Left lung (tissue), 10 donors: ENCODE data around the gene SYNE2. TPM values are rescaled to one million over a fixed set of nuclear protein-coding genes. Genes with fewer than 3 reads are reported as not detected.

Experiments used
- ATAC-seq: fragments of 200-7000 bp; cut with Tn5 transposase; one replicate; pipeline ENCODE4 v1.9.1; 2020; ENCODE audit warnings: moderate library complexity
- DNase-seq, 4 donors: peaks; one replicate each; pipeline ENCODE4 v3.0.0-alpha.2; 2013 to 2020
- H3K27ac ChIP-seq, 2 donors: fragments of 200-600 bp; sonication (generic) in 1 of 2; one replicate each; pipeline versions ENCODE4 v1.5.0 to v1.8.0; 2020 to 2021
- H3K27me3 ChIP-seq, 2 donors: fragments of 200-600 bp; sonication (generic) in 1 of 2; one replicate each; pipeline versions ENCODE4 v1.5.0 to v1.8.0; 2020 to 2021
- H3K36me3 ChIP-seq, 2 donors: fragments of 200-600 bp; sonication (generic) in 1 of 2; one replicate each; pipeline versions ENCODE4 v1.5.0 to v1.8.0; 2020 to 2021
- H3K4me1 ChIP-seq, 2 donors: fragments of 200-600 bp; one replicate each; pipeline ENCODE4 v1.8.0; 2021
- H3K4me3 ChIP-seq, 2 donors: fragments of 200-600 bp; sonication (generic) in 1 of 2; one replicate each; pipeline versions ENCODE4 v1.5.0 to v1.8.0; 2020 to 2021; ENCODE audit warnings: mild to moderate bottlenecking in 1 of 2
- H3K9me3 ChIP-seq, 2 donors: fragments of 200-600 bp; sonication (generic) in 1 of 2; one replicate each; pipeline versions ENCODE4 v1.5.0 to v1.8.0; 2020 to 2021
- CTCF ChIP-seq, 2 donors: fragments of 200-600 bp; sonication (generic) in 1 of 2; IDR thresholded peaks; one replicate each; pipeline versions ENCODE4 v1.5.0 to v1.8.0; 2021; ENCODE audit warnings: antibody characterized with exemption in 2 of 2
- intact Hi-C, 2 donors: fragments of 100-400 bp; cut with DNase I; formaldehyde crosslinking; loops; one replicate each; pipeline versions ENCODE4 v1.11.2 to v1.14.2; 2022
- polyA plus RNA-seq, 6 donors: library from polyadenylated mRNA; unstranded; fragments of 120-200 nt; gene quantifications; one replicate each; pipeline ENCODE4 v1.2.1, GENCODE V29; 2013; ENCODE audit not compliant: insufficient read length in 6 of 6
- total RNA-seq, 2 donors: library from RNA; stranded (reverse); fragmentation: NEBNext Ultra II Directional; extraction: Animal tissue kit (Norgen Biotek cat#: 25700); gene quantifications; one replicate each; pipeline ENCODE4 v1.2.1, GENCODE V29; 2021
- donor health status: DM: no; HTN: yes; CAD: no.
- donor health status: DM: no; HTN: no; CAD: no.

Gene SYNE2
- total and polyA plus RNA-seq, 8 donors = 59.6 to 109 (median 88.5) TPM

DNA sequence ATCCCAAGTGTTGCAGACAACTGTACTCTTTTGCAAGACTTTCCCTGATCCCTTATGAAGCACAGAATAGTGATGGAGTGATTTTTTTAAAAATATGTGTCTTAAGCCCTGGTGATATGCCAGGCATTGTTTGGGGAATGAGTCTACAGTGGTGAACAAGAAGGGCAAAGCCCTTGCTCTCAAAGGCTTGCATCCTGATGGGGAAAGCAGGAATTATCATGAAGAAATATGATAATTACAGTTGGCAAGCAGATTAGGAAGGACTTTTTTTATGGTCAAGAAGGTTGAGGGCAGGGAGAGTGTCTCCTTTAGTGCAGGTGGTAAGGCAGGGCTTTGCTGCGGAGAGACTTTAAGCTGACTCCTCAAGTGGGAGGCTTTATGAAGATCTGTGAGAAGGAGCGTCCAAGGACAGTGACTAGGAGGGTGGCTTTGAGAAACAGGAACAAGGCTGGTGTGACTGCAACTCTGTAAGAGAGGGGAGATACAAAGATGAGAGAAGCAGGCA lies 100.2 kb downstream of the SYNE2 start:
- H3K27me3 ChIP-seq = no peaks in the 10 kb centered on the region
- ATAC-seq = no peak
- no peak overlapping the region for H3K4me3 ChIP-seq
- H3K4me1 ChIP-seq = no peaks in the 10 kb centered on the region
- no peak overlapping the region for H3K27ac ChIP-seq
- DNase-seq = no peak
- TF ChIP-seq CTCF (IDR thresholded peaks at IDR 0.05) = no peak
- intact Hi-C loops = no loop called here
- peaks cover 0 to 24% of the 10 kb centered on the region in 2 donors for H3K36me3 ChIP-seq
- H3K9me3 ChIP-seq = no peaks in the 10 kb centered on the region

GRCh38 chr14:63956326-63956725 lies 103.5 kb downstream of the SYNE2 start:
- Histone ChIP-seq H3K36me3 (peaks cover 0 to 6% of the 10 kb centered on the region in 2 donors), H3K4me3 (no peak overlapping the region), H3K4me1 (no peaks in the 10 kb centered on the region), H3K27ac (no peak overlapping the region), H3K27me3 (no peaks in the 10 kb centered on the region), H3K9me3 (no peaks in the 10 kb centered on the region)
- intact Hi-C loops = no loop called here
- ATAC-seq (no peak), DNase-seq (no peak)
- no peak for TF ChIP-seq CTCF (IDR thresholded peaks at IDR 0.05)

GRCh38 chr14:63960926-63961567 lies 108.2 kb downstream of the SYNE2 start:
- Histone ChIP-seq H3K27ac (no peak overlapping the region), H3K4me3 (no peak overlapping the region), H3K27me3 (no peaks in the 10 kb centered on the region), H3K9me3 (no peaks in the 10 kb centered on the region), H3K4me1 (peaks cover 0 to 3% of the 10 kb centered on the region in 2 donors), H3K36me3 (no peaks in the 10 kb centered on the region)
- DNase-seq (no peak), ATAC-seq (no peak)
- no peak for TF ChIP-seq CTCF (IDR thresholded peaks at IDR 0.05)
- intact Hi-C loops = no loop called here

GRCh38 chr14:63962906-63963305 lies 110.1 kb downstream of the SYNE2 start:
- Histone ChIP-seq H3K9me3 (no peaks in the 10 kb centered on the region), H3K36me3 (peaks cover 0 to 5% of the 10 kb centered on the region in 2 donors), H3K27ac (no peak overlapping the region), H3K4me1 (peaks cover 0 to 3% of the 10 kb centered on the region in 2 donors), H3K4me3 (no peak overlapping the region), H3K27me3 (no peaks in the 10 kb centered on the region)
- intact Hi-C loops = no loop called here
- no peak for TF ChIP-seq CTCF (IDR thresholded peaks at IDR 0.05)
- ATAC-seq (no peak), DNase-seq (peak in 2 of 4 donors; percentile 77 to 84)

DNA sequence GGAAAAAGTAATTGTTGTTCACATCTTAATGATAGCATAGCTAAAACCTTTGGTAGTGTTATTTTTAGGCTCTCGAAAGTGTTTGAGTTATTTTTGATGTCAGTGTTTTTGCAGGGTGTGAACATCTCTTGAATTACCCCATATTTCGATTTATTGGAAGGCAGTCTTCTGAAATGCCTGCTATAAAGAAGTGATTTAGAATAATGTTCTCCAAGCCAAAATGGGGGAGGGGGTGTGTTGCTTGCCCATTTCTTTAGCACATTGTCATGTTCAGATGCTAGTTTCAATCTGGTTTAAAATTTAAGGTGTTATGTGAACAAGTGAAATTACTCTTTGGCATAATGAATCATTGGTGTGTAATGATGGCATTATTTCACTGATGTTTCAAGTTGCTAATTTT lies 110.6 kb downstream of the SYNE2 start:
- Histone ChIP-seq H3K36me3 (peaks cover 0 to 10% of the 10 kb centered on the region in 2 donors), H3K27me3 (no peaks in the 10 kb centered on the region), H3K9me3 (no peaks in the 10 kb centered on the region), H3K4me3 (no peak overlapping the region), H3K27ac (no peak overlapping the region), H3K4me1 (peaks cover 0 to 3% of the 10 kb centered on the region in 2 donors)
- ATAC-seq (no peak), DNase-seq (no peak)
- intact Hi-C loops = no loop called here
- TF ChIP-seq CTCF (IDR thresholded peaks at IDR 0.05) = no peak
